GM12878 (cell line): Measurements from ENCODE around the gene PLEKHH2. TPM values are rescaled to one million over a fixed set of nuclear protein-coding genes. Genes with fewer than 3 reads are reported as not detected.

Experiments used
- ATAC-seq: fragments of 200-7000 bp; cut with Tn5 transposase; 3 replicates; pipeline ENCODE4 v1.9.1; 2020; ENCODE audit warnings: mild to moderate bottlenecking, moderate library complexity
- BruUV-seq: library from RNA; stranded (reverse); fragments of 400-500 nt; replicated peaks from 2 replicates; lab custom pipeline; 2021; lab: Mats Ljungman, UMichigan
- CTCF ChIA-PET: fragments of 300-600 bp; sonication (Branson Sonifier 250); formaldehyde crosslinking; extraction: SDS; loops from one replicate; lab custom pipeline; 2021; ENCODE audit warnings: inconsistent platforms; lab: Yijun Ruan, JAX
- POLR2A ChIA-PET: fragments of 350-600 bp; formaldehyde crosslinking; extraction: SDS; loops from one replicate; lab custom pipeline; 2021; ENCODE audit warnings: inconsistent platforms; lab: Charles Lee
- RAD21 ChIA-PET: fragments of 300-600 bp; sonication (Branson Sonifier 250); formaldehyde crosslinking; loops from one replicate; lab custom pipeline; 2023; ENCODE audit warnings: antibody characterized with exemption; ENCODE audit not compliant: unreplicated experiment; lab: Charles Lee
- SMC1A ChIA-PET: fragments of 300-600 bp; sonication (Branson Sonifier 250); formaldehyde crosslinking; loops from one replicate; lab custom pipeline; 2023; ENCODE audit not compliant: unreplicated experiment, uncharacterized antibody; lab: Charles Lee
- DNase-seq: peaks from one replicate; pipeline ENCODE4 v3.0.0-alpha.2; 2011; ENCODE audit warnings: low read depth, low spot score
- FAIRE-seq: peaks from 3 replicates; lab custom pipeline; 2011; peaks lifted over from hg19 to GRCh38; lab: Jason Lieb, UNC
- H2AFZ ChIP-seq: 2 replicates; pipeline ENCODE4 v1.6.0; 2011; ENCODE audit warnings: low read depth, low read length, control low read depth; ENCODE audit not compliant: control insufficient read depth
- H3K27ac ChIP-seq: 2 replicates; pipeline ENCODE4 v1.5.1; 2011; ENCODE audit warnings: control low read depth; ENCODE audit not compliant: control insufficient read depth, insufficient read depth
- H3K27me3 ChIP-seq, 2 experiments: replicated peaks in 1 of 2; 2 replicates each; pipeline versions ENCODE4 v1.6.0 to v1.6.1; 2011; ENCODE audit warnings: low read length in 1 of 2; ENCODE audit not compliant: control insufficient read depth in 2 of 2, insufficient read depth in 2 of 2
- H3K36me3 ChIP-seq, 2 experiments: 2 replicates each; pipeline ENCODE4 v1.5.1; 2011; ENCODE audit warnings: low read length in 1 of 2; ENCODE audit not compliant: control insufficient read depth in 2 of 2, insufficient read depth in 2 of 2
- H3K4me1 ChIP-seq: 2 replicates; pipeline ENCODE4 v1.6.1; 2011; ENCODE audit warnings: mild to moderate bottlenecking, low read length, moderate library complexity, mixed read lengths; ENCODE audit not compliant: control insufficient read depth, insufficient read depth
- H3K4me2 ChIP-seq: 2 replicates; pipeline ENCODE4 v1.6.0; 2011; ENCODE audit warnings: control low read depth; ENCODE audit not compliant: control insufficient read depth, insufficient read depth
- H3K4me3 ChIP-seq: fragments of 200-600 bp; sonication (generic); 2 replicates; pipeline ENCODE4 v1.5.1; 2016
- H3K79me2 ChIP-seq: 2 replicates; pipeline ENCODE4 v1.6.0; 2011; ENCODE audit warnings: low read length; ENCODE audit not compliant: control insufficient read depth, insufficient read depth
- H3K9ac ChIP-seq: 2 replicates; pipeline ENCODE4 v1.8.0; 2011; ENCODE audit warnings: low read length, control low read depth, mixed read lengths; ENCODE audit not compliant: control insufficient read depth, insufficient read depth
- H3K9me3 ChIP-seq: replicated peaks from 3 replicates; pipeline ENCODE4 v1.5.1; 2011; ENCODE audit warnings: mild to moderate bottlenecking, low read length; ENCODE audit not compliant: control insufficient read depth, insufficient read depth
- H4K20me1 ChIP-seq: 2 replicates; pipeline ENCODE4 v1.6.0; 2011; ENCODE audit not compliant: control insufficient read depth, insufficient read depth
- CBX3 ChIP-seq: fragments of 200-600 bp; sonication (generic); IDR thresholded peaks from 2 replicates; pipeline ENCODE4 v1.6.1; 2016; ENCODE audit warnings: low read depth, borderline replicate concordance
- CEBPB ChIP-seq, 2 experiments: fragments of 150-350 bp in 1 of 2; IDR thresholded peaks; 2 replicates each; pipeline ENCODE4 v1.6.1; 2012 to 2014; ENCODE audit warnings: low read depth in 2 of 2, low read length in 2 of 2, borderline replicate concordance in 1 of 2, inconsistent platforms in 1 of 2
- EED ChIP-seq: sonication (generic); IDR thresholded peaks from 2 replicates; pipeline ENCODE4 v1.6.1; 2016; ENCODE audit warnings: antibody characterized with exemption, low read depth
- HCFC1 ChIP-seq: fragments of 150-350 bp; IDR thresholded peaks from 2 replicates; pipeline ENCODE4 v1.6.1; 2014; ENCODE audit warnings: low read length
- IKZF2 ChIP-seq, 2 experiments: fragments of 450-650 bp; IDR thresholded peaks; 2 replicates each; pipeline ENCODE4 v1.6.1; 2017; ENCODE audit warnings: mild to moderate bottlenecking in 2 of 2, moderate library complexity in 2 of 2
- MTA3 ChIP-seq: IDR thresholded peaks from 2 replicates; pipeline ENCODE4 v1.6.1; 2012; ENCODE audit warnings: low read length, inconsistent platforms, borderline replicate concordance
- NFXL1 ChIP-seq: fragments of 450-650 bp; IDR thresholded peaks from 2 replicates; pipeline ENCODE4 v1.6.1; 2017; ENCODE audit warnings: antibody characterized with exemption, mild to moderate bottlenecking, borderline replicate concordance
- POLR2A ChIP-seq: IDR thresholded peaks from 2 replicates; pipeline ENCODE4 v1.6.1; 2011; ENCODE audit warnings: low read depth, mild to moderate bottlenecking, low read length
- RCOR1 ChIP-seq: conservative IDR thresholded peaks from 2 replicates; pipeline ENCODE4 v1.6.1; 2012; ENCODE audit warnings: low read depth, low read length, improper control_type of control experiment
- RUNX3 ChIP-seq: IDR thresholded peaks from 2 replicates; pipeline ENCODE4 v1.6.1; 2012; ENCODE audit warnings: low read length, inconsistent platforms
- SP1 ChIP-seq: IDR thresholded peaks from one replicate; pipeline ENCODE4 v1.6.1; 2011; ENCODE audit warnings: low read depth, low read length
- STAT3 ChIP-seq: IDR thresholded peaks from 2 replicates; pipeline ENCODE4 v1.6.1; 2011; ENCODE audit warnings: low read depth, low read length, improper control_type of control experiment
- TARDBP ChIP-seq: IDR thresholded peaks from 2 replicates; pipeline ENCODE4 v1.6.1; 2016; ENCODE audit warnings: borderline replicate concordance
- ZNF384 ChIP-seq: IDR thresholded peaks from 2 replicates; pipeline ENCODE4 v1.6.1; 2012; ENCODE audit warnings: low read depth, mild to moderate bottlenecking, low read length, improper control_type of control experiment, borderline replicate concordance
- WGBS: methylation state at CpG from one replicate; pipeline ENCODE4 v1.1.6; 2016; ENCODE audit warnings: low lambda C conversion rate; ENCODE audit not compliant: insufficient replicate concordance, insufficient coverage; ENCODE audit errors: missing lambda C conversion rate; 5-methylcytosine and 5-hydroxymethylcytosine counted together
- in situ Hi-C: fragments of 300-500 bp; cut with MboI; formaldehyde crosslinking; loops from 9 replicates; pipeline ENCODE4 v1.14.3; 2018; ENCODE audit warnings: mixed read lengths
- intact Hi-C: fragments of 100-400 bp; cut with micrococcal nuclease; formaldehyde crosslinking; loops from one replicate; pipeline ENCODE4 v1.14.2; 2022; ENCODE audit not compliant: unreplicated experiment
- polyA plus RNA-seq, 11 experiments: library from polyadenylated mRNA; depleted of rRNA in 4 of 11; unstranded in 6 of 11; stranded (reverse) in 5 of 11; fragments of >200 nt; fragmentation: Nextera tagmentation in 4 of 11; fragmentation: Illumina TruSeq in 1 of 11; extraction: Ambion mirVana in 4 of 11; extraction: Trizol in 1 of 11; gene quantifications; 1 replicate in 1 of 11; 2 replicates in 10 of 11; pipeline versions ENCODE4 v1.2.1 to v1.2.3, GENCODE V29; 2011 to 2016; ENCODE audit warnings: inconsistent platforms in 2 of 11, missing spikeins in 2 of 11, low read depth in 1 of 11
- total RNA-seq, 4 experiments: library from RNA; depleted of rRNA in 3 of 4; stranded (reverse); fragments of >200 nt in 3 of 4; fragmentation: Illumina TruSeq in 1 of 4; extraction: Trizol in 1 of 4; gene quantifications; 2 replicates each; pipeline versions ENCODE4 v1.2.1 to v1.2.3, GENCODE V29; 2013 to 2021
- TF ChIP-seq, protein P1 (sequence below): IDR thresholded peaks from 2 replicates; pipeline ENCODE4 v1.6.1; 2011; ENCODE audit warnings: mild to moderate bottlenecking, low read depth, low read length, moderate library complexity; ENCODE audit not compliant: insufficient replicate concordance

The PLEKHH2 gene
- total and polyA plus RNA-seq, 10 of the 15 experiments (the other 5 are each of a cell fraction or from before 2014, with no cell fraction given) = not detected

DNA sequence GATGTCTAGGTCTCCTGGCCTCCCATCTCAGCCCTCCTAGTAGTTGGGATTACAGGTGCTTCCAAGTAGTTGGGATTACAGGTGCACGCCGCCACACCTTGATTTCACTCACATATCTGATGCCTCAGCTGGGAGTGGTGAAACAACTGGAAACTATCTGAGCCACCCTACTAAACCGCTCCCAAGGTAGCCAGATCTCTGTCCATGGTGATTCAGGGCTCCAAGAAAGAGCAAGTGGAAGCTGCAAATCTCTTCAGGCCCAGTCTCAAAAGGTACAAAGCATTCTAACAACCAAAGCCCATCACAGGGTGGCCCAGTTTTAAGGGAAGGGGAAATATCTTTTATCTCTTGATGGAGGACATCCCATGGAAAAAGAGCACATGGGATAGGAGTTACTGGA, 20.2 kb downstream of the PLEKHH2 start:
- TF ChIP-seq IKZF2 (IDR thresholded peaks at IDR 0.05) (no peak), NFXL1 (no peak), ZNF384 (no peak), STAT3 (no peak), MTA3 (no peak), HCFC1 (no peak)
- Histone ChIP-seq H3K4me3 (no peak overlapping the region), H3K79me2 (no peaks in the 10 kb centered on the region), H3K36me3 (no peaks in the 10 kb centered on the region), H3K9me3 (no peaks in the 10 kb centered on the region), H3K27ac (no peak overlapping the region), H3K9ac (no peak overlapping the region), H2AFZ (no peak overlapping the region), H3K4me1 (no peaks in the 10 kb centered on the region), H4K20me1 (no peaks in the 10 kb centered on the region), H3K27me3 (no peaks in the 10 kb centered on the region; a peak in 1 of 4 replicates), H3K4me2 (no peak overlapping the region)
- ATAC-seq (no peak), DNase-seq (no peak), FAIRE-seq (no peak)
- ChIA-PET SMC1A (no interaction called here), CTCF (no interaction called here), POLR2A (no interaction called here), RAD21 (no interaction called here)
- BruUV-seq = no TSS peak
- intact Hi-C loops (no loop called here), in situ Hi-C loops (no loop called here)
- WGBS = 60% methylated on average over 3 of the region's 3 CpGs

DNA sequence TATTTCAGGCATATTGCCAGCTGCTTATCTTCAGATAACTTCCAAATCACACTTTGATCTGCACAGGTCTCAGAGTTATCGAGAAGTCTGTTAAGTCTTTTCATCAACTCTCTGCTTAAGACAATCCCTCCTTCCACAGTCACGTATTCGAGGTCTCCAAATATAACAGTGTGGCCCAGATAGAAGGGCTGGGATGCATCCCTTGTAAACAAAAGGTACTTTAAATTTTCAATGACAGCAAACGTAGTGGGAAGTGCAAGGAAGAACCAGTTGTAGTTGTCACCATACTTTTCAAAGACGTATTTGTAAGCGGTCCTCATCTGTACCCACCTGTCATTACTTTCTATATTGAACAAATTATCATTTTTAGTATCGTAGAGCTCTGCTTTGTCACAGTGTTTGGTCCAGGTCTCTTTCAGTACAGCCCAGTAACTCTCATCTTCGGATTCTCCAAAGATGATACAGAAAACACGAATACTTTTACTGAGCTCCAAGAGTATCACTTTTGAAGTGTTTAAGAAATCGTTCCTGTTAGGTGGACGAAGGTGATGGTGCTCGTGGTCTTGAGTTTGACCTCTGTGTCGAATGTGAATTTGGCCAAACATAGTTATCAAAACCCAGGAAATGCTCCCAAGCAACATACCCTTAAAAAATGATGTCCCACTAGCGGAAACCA, 38.7 kb downstream of the PLEKHH2 start:
- ChIA-PET SMC1A (no interaction called here), CTCF (no interaction called here), POLR2A (no interaction called here), RAD21 (no interaction called here)
- no peak overlapping the region for H3K9ac ChIP-seq
- H3K27ac ChIP-seq = no peak overlapping the region
- H3K27me3 ChIP-seq = no peaks in the 10 kb centered on the region
- H4K20me1 ChIP-seq = no peaks in the 10 kb centered on the region
- H3K36me3 ChIP-seq = no peaks in the 10 kb centered on the region
- H2AFZ ChIP-seq = no peak overlapping the region
- H3K9me3 ChIP-seq = no peaks in the 10 kb centered on the region
- ATAC-seq (no peak), FAIRE-seq (no peak), DNase-seq (no peak)
- H3K4me1 ChIP-seq = no peaks in the 10 kb centered on the region
- in situ Hi-C loops = no loop called here
- H3K4me3 ChIP-seq = no peak overlapping the region
- 51% methylated on average over 14 of the region's 14 CpGs for WGBS
- no TSS peak for BruUV-seq
- intact Hi-C loops = no loop called here
- no peak overlapping the region for H3K4me2 ChIP-seq
- no peaks in the 10 kb centered on the region for H3K79me2 ChIP-seq
- TF ChIP-seq CBX3 (no peak), EED (no peak), CEBPB (IDR thresholded peaks at IDR 0.05; ENCODE audit: borderline replicate concordance in 1 of 2, low read depth in 2 of 2, low read length in 2 of 2) (no peak), RCOR1 (no peak), TARDBP (no peak), SP1 (no peak), RUNX3 (no peak), POLR2A (no peak)
- TF ChIP-seq, protein P1, sequence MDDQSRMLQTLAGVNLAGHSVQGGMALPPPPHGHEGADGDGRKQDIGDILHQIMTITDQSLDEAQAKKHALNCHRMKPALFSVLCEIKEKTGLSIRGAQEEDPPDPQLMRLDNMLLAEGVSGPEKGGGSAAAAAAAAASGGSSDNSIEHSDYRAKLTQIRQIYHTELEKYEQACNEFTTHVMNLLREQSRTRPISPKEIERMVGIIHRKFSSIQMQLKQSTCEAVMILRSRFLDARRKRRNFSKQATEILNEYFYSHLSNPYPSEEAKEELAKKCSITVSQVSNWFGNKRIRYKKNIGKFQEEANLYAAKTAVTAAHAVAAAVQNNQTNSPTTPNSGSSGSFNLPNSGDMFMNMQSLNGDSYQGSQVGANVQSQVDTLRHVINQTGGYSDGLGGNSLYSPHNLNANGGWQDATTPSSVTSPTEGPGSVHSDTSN = no peak
